Neural crest cell (in vitro differentiated cells): ENCODE results near the gene SLC35G6. TPM values are rescaled to one million over a fixed set of nuclear protein-coding genes. Genes with fewer than 3 reads are reported as not detected.

ENCODE experiments used
- DNase-seq: peaks from one replicate; pipeline ENCODE4 v3.0.0; 2021; ENCODE audit warnings: low read depth, mixed read lengths, low spot score
- H3K27ac Mint-ChIP-seq: one replicate; pipeline ENCODE4 v1.8.0; 2021; ENCODE audit warnings: mild to moderate bottlenecking, mixed read lengths; ENCODE audit not compliant: unreplicated experiment
- H3K27me3 Mint-ChIP-seq: 2 replicates; pipeline ENCODE4 v1.8.0; 2021; ENCODE audit warnings: low read depth, mild to moderate bottlenecking, mixed read lengths
- H3K36me3 Mint-ChIP-seq: 2 replicates; pipeline ENCODE4 v1.8.0; 2021; ENCODE audit warnings: low read depth, mild to moderate bottlenecking, mixed read lengths
- H3K4me1 Mint-ChIP-seq: 2 replicates; pipeline ENCODE4 v1.8.0; 2021; ENCODE audit warnings: mixed read lengths
- H3K4me3 Mint-ChIP-seq: one replicate; pipeline ENCODE4 v1.8.0; 2021; ENCODE audit warnings: mild to moderate bottlenecking, mixed read lengths
- H3K9me3 Mint-ChIP-seq: 2 replicates; pipeline ENCODE4 v1.8.0; 2021; ENCODE audit warnings: mixed read lengths
- total RNA-seq: library from RNA; stranded (reverse); gene quantifications from 2 replicates; pipeline ENCODE4 v1.2.1, GENCODE V29; 2021
- TF ChIP-seq, protein P1 (sequence below): fragments of 200-600 bp; sonication (generic); conservative IDR thresholded peaks from 2 replicates; pipeline ENCODE4 v1.5.0; 2021; ENCODE audit warnings: antibody characterized with exemption, mild to moderate bottlenecking

The SLC35G6 gene
- total RNA-seq, 1 donor from 2014 or later: not detected

DNA sequence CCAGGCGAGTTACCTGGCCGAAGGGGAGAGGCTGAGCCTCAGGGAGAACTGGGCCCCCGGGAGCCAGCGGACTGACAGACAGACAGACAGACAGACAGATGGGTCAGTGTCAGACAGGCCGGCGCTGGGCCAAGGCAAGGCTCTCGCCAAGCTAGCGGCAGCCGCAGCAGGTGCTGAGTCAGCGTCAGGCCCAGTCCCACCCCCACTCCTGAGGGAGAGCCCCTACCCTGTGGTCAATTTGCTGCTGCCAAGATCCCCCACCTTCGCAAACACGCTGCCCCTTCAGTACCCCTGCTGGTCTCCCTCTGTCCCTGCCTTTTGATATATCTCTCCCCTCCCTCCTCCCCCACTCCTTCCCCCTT, 40.4 kb upstream of the SLC35G6 start:
- Mint-ChIP-seq H3K27ac (peak overlapping the region; percentile 99), H3K9me3 (no peaks in the 10 kb centered on the region), H3K4me1 (peaks cover 58% of the 10 kb centered on the region), H3K4me3 (peak overlapping the region; percentile 95), H3K36me3 (peaks cover 6% of the 10 kb centered on the region), H3K27me3 (peaks cover 79% of the 10 kb centered on the region)
- TF ChIP-seq, protein P1, sequence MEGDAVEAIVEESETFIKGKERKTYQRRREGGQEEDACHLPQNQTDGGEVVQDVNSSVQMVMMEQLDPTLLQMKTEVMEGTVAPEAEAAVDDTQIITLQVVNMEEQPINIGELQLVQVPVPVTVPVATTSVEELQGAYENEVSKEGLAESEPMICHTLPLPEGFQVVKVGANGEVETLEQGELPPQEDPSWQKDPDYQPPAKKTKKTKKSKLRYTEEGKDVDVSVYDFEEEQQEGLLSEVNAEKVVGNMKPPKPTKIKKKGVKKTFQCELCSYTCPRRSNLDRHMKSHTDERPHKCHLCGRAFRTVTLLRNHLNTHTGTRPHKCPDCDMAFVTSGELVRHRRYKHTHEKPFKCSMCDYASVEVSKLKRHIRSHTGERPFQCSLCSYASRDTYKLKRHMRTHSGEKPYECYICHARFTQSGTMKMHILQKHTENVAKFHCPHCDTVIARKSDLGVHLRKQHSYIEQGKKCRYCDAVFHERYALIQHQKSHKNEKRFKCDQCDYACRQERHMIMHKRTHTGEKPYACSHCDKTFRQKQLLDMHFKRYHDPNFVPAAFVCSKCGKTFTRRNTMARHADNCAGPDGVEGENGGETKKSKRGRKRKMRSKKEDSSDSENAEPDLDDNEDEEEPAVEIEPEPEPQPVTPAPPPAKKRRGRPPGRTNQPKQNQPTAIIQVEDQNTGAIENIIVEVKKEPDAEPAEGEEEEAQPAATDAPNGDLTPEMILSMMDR: no peak
- DNase-seq: peak; percentile 47

DNA sequence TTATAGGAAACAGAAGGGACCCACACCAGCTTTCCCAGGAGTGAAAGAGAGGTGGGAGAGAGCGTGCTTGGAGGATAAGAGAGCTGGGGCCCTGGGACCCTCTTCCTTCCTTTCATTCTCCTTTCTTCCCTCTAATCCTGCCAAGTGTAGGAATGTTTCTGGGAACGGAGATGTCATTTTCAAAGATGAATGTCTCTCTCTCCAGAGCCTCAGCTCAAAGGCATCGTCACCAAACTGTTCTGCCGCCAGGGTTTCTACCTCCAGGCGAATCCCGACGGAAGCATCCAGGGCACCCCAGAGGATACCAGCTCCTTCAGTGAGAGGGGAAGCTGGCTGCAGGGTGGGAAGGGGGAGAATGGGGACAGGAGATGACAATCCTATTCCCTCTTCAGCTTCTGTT, 40.0 kb upstream of the SLC35G6 start:
- TF ChIP-seq, protein P1: no peak
- no peak overlapping the region for H3K27ac Mint-ChIP-seq
- peaks cover 57% of the 10 kb centered on the region for H3K4me1 Mint-ChIP-seq
- peaks cover 77% of the 10 kb centered on the region for H3K27me3 Mint-ChIP-seq
- no peaks in the 10 kb centered on the region for H3K9me3 Mint-ChIP-seq
- DNase-seq: no peak
- H3K36me3 Mint-ChIP-seq: peaks cover 6% of the 10 kb centered on the region
- H3K4me3 Mint-ChIP-seq: peak overlapping the region; percentile 95

DNA sequence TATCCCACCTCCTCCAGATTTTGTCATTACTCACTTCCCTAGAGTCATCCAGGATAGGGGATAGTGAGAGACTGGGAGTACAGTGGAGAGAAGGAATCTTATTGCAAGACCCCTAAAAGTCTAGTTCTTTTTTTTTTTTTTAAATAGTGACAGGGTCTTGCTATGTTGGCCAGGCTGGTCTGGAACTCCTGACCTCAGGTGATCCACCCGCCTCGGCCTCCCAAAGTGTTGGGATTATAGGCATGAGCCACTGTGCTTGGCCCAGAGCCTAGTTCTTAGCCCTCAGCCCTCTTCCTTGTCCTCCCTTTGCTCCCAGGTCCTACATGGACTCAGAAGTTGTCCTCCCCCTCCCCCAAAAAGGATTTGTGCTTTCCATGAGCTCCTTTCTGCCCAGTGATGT, 39.1 kb upstream of the SLC35G6 start:
- H3K4me1 Mint-ChIP-seq: peaks cover 55% of the 10 kb centered on the region
- TF ChIP-seq, protein P1: no peak
- H3K4me3 Mint-ChIP-seq: peak overlapping the region; percentile 68
- DNase-seq: no peak
- no peak overlapping the region for H3K27ac Mint-ChIP-seq
- H3K9me3 Mint-ChIP-seq: no peaks in the 10 kb centered on the region
- H3K27me3 Mint-ChIP-seq: peaks cover 72% of the 10 kb centered on the region
- peaks cover 6% of the 10 kb centered on the region for H3K36me3 Mint-ChIP-seq

DNA sequence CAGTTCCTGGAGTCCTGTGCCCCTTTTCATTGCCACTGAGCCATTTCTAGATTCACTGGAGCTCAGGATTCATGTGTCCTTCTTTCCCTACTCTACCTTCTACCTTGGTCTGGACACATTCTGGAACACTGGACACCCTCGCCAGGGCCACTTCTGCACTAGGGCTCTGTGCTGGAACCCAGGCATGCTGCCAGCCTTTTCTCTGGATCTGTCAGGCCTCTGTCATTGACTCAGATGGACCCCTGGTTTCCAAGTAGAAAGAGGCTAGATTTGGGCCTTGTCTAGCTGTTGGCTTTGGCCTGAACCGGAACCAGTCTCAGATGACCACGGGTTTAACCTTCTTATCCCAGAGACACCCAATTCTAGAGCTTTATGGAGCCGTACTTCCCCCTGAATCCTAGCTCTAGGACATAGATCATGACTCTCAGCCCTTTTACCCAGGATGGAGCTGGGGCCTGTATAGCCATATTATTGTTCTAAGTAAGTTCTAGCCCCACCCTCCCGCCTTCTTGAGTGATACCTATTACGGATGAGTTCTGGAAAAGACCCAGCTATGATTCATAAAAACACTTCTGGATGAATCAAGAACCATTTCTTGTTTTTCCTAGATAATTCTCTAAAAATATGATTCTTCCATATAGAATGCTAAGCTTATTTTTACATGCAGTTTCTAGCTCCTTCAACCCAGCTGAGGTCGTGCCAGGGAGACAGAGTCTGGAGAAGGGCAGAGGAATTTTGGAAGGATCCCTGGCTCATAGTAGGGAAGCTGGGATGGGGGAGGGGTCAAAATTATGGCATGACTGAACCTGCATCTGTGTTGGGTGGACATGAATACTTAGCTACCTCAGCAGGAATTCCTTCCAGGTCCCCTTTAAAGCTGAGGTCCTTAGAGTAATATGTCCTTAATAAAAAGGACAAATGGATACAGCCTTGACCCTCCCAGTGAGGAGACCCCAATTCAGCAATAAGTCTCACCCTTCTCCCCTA, 37.5 kb upstream of the SLC35G6 start:
- Mint-ChIP-seq H3K36me3 (peaks cover 3% of the 10 kb centered on the region), H3K9me3 (no peaks in the 10 kb centered on the region), H3K4me3 (peak overlapping the region; percentile 72), H3K27ac (no peak overlapping the region), H3K4me1 (peaks cover 44% of the 10 kb centered on the region), H3K27me3 (peaks cover 62% of the 10 kb centered on the region)
- TF ChIP-seq, protein P1: no peak
- no peak for DNase-seq

DNA sequence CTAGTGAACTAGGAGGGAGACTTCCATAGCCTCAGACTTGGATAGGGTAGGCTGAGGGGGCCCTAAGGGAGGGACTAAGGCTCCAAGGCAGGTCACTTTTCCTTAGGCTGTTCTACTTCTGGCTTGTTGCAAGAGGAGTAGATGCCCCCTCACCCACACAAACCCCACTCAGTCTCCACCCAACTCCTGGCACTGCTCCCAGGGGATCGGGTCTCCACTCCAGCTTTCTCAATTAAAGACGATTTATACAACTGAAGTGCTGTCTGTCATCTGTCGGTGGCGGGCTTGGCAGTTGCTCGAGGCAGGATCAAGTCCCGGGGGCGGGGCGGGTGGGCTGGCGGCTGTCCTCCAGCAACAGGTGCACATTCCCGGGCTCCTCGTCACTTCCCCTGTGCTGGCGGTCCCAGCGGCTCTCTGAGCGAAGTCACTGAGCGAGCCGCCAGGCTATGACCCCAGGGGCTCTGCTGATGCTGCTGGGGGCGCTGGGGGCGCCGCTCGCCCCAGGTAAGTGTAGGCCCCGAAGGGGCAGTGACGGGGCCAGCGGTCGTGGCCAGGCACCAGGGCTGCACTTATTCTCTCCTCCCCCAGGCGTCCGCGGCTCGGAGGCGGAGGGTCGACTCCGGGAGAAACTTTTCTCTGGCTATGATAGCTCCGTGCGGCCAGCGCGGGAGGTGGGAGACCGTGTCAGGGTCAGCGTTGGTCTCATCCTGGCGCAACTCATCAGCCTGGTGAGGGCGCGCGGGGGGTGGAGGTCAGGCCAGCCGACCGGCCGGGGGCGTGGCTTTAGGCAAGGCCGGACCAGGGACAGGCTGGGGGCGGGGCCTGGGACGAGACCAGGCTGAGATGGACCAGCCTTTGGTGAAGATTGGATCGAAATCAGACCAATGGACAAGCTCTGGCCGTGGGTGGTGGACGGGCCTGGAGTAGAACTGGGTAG, 36.3 kb upstream of the SLC35G6 start, which contains the start of gene CHRNB1:
Gene CHRNB1, plus strand, starts transcription at position 380 of the 937 bp plus-strand sequence. Its CDS starts 67 bp downstream, at position 447.
- no peaks in the 10 kb centered on the region for H3K36me3 Mint-ChIP-seq
- DNase-seq: peak; percentile 73
- peaks cover 54% of the 10 kb centered on the region for H3K27me3 Mint-ChIP-seq
- TF ChIP-seq, protein P1: peak; percentile 37
- peaks cover 39% of the 10 kb centered on the region for H3K4me1 Mint-ChIP-seq
- H3K4me3 Mint-ChIP-seq: peak within 1 kb of the TSS; percentile 85
- peak within 1 kb of the TSS; percentile 87 for H3K27ac Mint-ChIP-seq
- no peaks in the 10 kb centered on the region for H3K9me3 Mint-ChIP-seq
